ENCODE measurements around the gene CCNB1IP1. TPM values are rescaled to one million over a fixed set of nuclear protein-coding genes. Genes with fewer than 3 reads are reported as not detected.
A peak's percentile ranks its signal among the peaks of the same experiment; 100 is the strongest.

CCNB1IP1 gene
- total RNA-seq, 1 experiment from 2014 or later: 77.0 TPM

GRCh38 chr14:20314026-20314425, 19.1 kb downstream of the CCNB1IP1 start:
- TSS peak; percentile 4 for BruUV-seq (replicated peaks)
- no peak for ATAC-seq
- Histone ChIP-seq H3K4me3 (replicated peaks in 1 of 2; ENCODE audit: low read depth in 1 of 2, low read length in 2 of 2) (no peak overlapping the region), H3K27ac (ENCODE audit: low read depth, low read length) (no peak overlapping the region), H3K4me2 (ENCODE audit: low read length) (no peak overlapping the region), H3K9me3 (ENCODE audit: control insufficient read depth in 1 of 2, insufficient read depth in 1 of 2, low read depth in 1 of 2, low read length in 2 of 2) (no peaks in the 10 kb centered on the region), H2AFZ (ENCODE audit: low read depth, low read length, poor library complexity, severe bottlenecking) (no peak overlapping the region), H3K27me3 (ENCODE audit: insufficient read depth, low read length) (no peaks in the 10 kb centered on the region), H3K36me3 (ENCODE audit: control insufficient read depth in 1 of 2, insufficient read depth in 2 of 2, low read length in 2 of 2) (peaks cover 48 to 54% of the 10 kb centered on the region in 2 experiments), H3K4me1 (ENCODE audit: control insufficient read depth in 1 of 2, insufficient read depth in 2 of 2, low read length in 2 of 2) (no peaks in the 10 kb centered on the region), H3K9ac (ENCODE audit: low read length) (no peak overlapping the region), H4K20me1 (ENCODE audit: insufficient read depth) (peaks cover 12% of the 10 kb centered on the region), H3K9me2 (ENCODE audit: insufficient read depth) (no peaks in the 10 kb centered on the region), H3K79me2 (ENCODE audit: insufficient read depth, low read length) (peaks cover 69% of the 10 kb centered on the region)
- intact Hi-C loops (cut with micrococcal nuclease): no loop called here
- POLR2A ChIA-PET: no interaction called here
- RAD21 ChIA-PET (ENCODE audit: low non-redundant PET in 1 of 2, low total read pairs in 2 of 2, uncharacterized antibody in 2 of 2, unreplicated experiment in 2 of 2): no interaction called here
- TF ChIP-seq, protein P1, sequence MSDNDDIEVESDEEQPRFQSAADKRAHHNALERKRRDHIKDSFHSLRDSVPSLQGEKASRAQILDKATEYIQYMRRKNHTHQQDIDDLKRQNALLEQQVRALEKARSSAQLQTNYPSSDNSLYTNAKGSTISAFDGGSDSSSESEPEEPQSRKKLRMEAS (IDR thresholded peaks at IDR 0.05): no peak
- TF ChIP-seq FOSL1 (IDR thresholded peaks at IDR 0.05; ENCODE audit: low read depth): no peak
- TF ChIP-seq CEBPB (IDR thresholded peaks at IDR 0.05; ENCODE audit: low read depth): no peak
- TF ChIP-seq RAD21 (IDR thresholded peaks at IDR 0.05; ENCODE audit: low read depth): no peak
- TF ChIP-seq ZBTB33 (IDR thresholded peaks at IDR 0.05; ENCODE audit: extremely low read depth, insufficient replicate concordance, low read length): no peak
- TF ChIP-seq TCF7L2 (IDR thresholded peaks at IDR 0.05; ENCODE audit: borderline replicate concordance, extremely low read depth, insufficient read depth, insufficient read length): no peak
- no peak for TF ChIP-seq ATF3 (IDR thresholded peaks at IDR 0.05)
- no peak for TF ChIP-seq SIN3A (IDR thresholded peaks at IDR 0.05; ENCODE audit: low read depth)
- no peak for TF ChIP-seq CBX3 (IDR thresholded peaks at IDR 0.05; ENCODE audit: low read depth)
- TF ChIP-seq EZH2 (IDR thresholded peaks at IDR 0.05): no peak
- TF ChIP-seq, protein P2, sequence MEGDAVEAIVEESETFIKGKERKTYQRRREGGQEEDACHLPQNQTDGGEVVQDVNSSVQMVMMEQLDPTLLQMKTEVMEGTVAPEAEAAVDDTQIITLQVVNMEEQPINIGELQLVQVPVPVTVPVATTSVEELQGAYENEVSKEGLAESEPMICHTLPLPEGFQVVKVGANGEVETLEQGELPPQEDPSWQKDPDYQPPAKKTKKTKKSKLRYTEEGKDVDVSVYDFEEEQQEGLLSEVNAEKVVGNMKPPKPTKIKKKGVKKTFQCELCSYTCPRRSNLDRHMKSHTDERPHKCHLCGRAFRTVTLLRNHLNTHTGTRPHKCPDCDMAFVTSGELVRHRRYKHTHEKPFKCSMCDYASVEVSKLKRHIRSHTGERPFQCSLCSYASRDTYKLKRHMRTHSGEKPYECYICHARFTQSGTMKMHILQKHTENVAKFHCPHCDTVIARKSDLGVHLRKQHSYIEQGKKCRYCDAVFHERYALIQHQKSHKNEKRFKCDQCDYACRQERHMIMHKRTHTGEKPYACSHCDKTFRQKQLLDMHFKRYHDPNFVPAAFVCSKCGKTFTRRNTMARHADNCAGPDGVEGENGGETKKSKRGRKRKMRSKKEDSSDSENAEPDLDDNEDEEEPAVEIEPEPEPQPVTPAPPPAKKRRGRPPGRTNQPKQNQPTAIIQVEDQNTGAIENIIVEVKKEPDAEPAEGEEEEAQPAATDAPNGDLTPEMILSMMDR (IDR thresholded peaks at IDR 0.05 in 2 of 3, conservative IDR thresholded peaks at IDR 0.05 in 1 of 3; ENCODE audit: borderline replicate concordance in 1 of 3, insufficient read depth in 1 of 3, low read depth in 2 of 3, low read length in 2 of 3): no peak
- TF ChIP-seq EZH2phosphoT487 (IDR thresholded peaks at IDR 0.05; ENCODE audit: borderline replicate concordance): no peak
- no peak for TF ChIP-seq EGR1 (IDR thresholded peaks at IDR 0.05; ENCODE audit: low read depth)
- no peak for TF ChIP-seq SP1 (IDR thresholded peaks at IDR 0.05; ENCODE audit: low read depth)
- no peak for DNase-seq (ENCODE audit: low read depth, low spot score)
- CTCF ChIA-PET: no interaction called here
